Peyer's patch (tissue), 4 donors: Measurements from ENCODE around the gene UVRAG.

Experiments used
- POLR2A ChIP-seq, 2 donors: fragments of 450-650 bp; IDR thresholded peaks; one replicate each; pipeline ENCODE4 v1.5.1; 2017; ENCODE audit warnings: antibody characterized with exemption in 2 of 2, mild to moderate bottlenecking in 2 of 2, moderate library complexity in 2 of 2
- TF ChIP-seq, protein P1 (sequence below), 6 experiments: fragments of 450-650 bp in 4 of 6; fragments of 200-600 bp in 2 of 6; sonication (generic) in 1 of 6; IDR thresholded peaks; one replicate each; pipeline ENCODE4 v1.5.1; 2017 to 2019; ENCODE audit warnings: antibody characterized with exemption in 6 of 6, mild to moderate bottlenecking in 3 of 6, moderate library complexity in 1 of 6

DNA sequence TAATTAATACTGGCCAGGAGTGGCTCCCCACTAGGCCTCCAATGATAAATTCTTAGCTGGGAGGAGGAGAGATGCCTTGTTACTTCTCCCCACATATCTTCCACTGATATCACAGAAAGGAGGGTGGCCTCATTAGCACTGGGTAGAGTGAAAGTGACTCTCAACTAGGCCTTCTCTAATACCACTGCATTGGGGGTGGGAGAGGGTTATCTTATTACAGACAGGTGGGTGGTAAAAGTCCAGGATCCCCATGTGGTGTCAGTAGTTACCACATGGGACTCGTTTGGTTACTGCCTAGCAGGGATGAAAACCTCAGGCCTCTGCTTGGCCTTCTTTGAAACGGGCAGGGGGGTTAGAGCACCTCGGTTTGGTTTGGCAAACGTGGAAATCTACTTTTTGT, 167.3 kb downstream of the UVRAG start:
- TF ChIP-seq, protein P1, sequence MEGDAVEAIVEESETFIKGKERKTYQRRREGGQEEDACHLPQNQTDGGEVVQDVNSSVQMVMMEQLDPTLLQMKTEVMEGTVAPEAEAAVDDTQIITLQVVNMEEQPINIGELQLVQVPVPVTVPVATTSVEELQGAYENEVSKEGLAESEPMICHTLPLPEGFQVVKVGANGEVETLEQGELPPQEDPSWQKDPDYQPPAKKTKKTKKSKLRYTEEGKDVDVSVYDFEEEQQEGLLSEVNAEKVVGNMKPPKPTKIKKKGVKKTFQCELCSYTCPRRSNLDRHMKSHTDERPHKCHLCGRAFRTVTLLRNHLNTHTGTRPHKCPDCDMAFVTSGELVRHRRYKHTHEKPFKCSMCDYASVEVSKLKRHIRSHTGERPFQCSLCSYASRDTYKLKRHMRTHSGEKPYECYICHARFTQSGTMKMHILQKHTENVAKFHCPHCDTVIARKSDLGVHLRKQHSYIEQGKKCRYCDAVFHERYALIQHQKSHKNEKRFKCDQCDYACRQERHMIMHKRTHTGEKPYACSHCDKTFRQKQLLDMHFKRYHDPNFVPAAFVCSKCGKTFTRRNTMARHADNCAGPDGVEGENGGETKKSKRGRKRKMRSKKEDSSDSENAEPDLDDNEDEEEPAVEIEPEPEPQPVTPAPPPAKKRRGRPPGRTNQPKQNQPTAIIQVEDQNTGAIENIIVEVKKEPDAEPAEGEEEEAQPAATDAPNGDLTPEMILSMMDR (IDR thresholded peaks at IDR 0.05): no peak
- TF ChIP-seq POLR2A (IDR thresholded peaks at IDR 0.05): no peak
